WI38 (cell line): ENCODE measurements around the gene SGSM2.

ENCODE experiments used
- H3K4me3 ChIP-seq: 2 replicates; pipeline ENCODE4 v1.5.1; 2011; ENCODE audit warnings: low read depth, mild to moderate bottlenecking, control low read depth, low read length
- CTCF ChIP-seq: IDR thresholded peaks from 2 replicates; pipeline ENCODE4 v1.5.1; 2012; ENCODE audit warnings: low read depth, mild to moderate bottlenecking, control low read depth, low read length

SGSM2 gene

GRCh38 chr17:2388683-2389055 is 51.4 kb downstream of the SGSM2 start:
- H3K4me3 ChIP-seq, result no peak overlapping the region
- TF ChIP-seq CTCF, result no peak

GRCh38 chr17:2390199-2390836 is 53.0 kb downstream of the SGSM2 start:
- no peak for TF ChIP-seq CTCF
- no peak overlapping the region for H3K4me3 ChIP-seq

- H3K4me3 ChIP-seq, result peak overlapping the region; percentile 51
- no peak for TF ChIP-seq CTCF
These were observed 54.4 kb downstream of the SGSM2 start for GRCh38 chr17:2391597-2392251.

GRCh38 chr17:2392252-2393173 is 55.2 kb downstream of the SGSM2 start:
- TF ChIP-seq CTCF, result no peak
- H3K4me3 ChIP-seq, result peak overlapping the region; percentile 63

- H3K4me3 ChIP-seq, result peak overlapping the region; percentile 63
- no peak for TF ChIP-seq CTCF
These were observed 56.1 kb downstream of the SGSM2 start for GRCh38 chr17:2393174-2393953.

GRCh38 chr17:2393954-2394749 is 56.9 kb downstream of the SGSM2 start:
- TF ChIP-seq CTCF, result no peak
- H3K4me3 ChIP-seq, result no peak overlapping the region
